VCaP (cell line): ENCODE results near the gene TRIO.

Experiments
- H3K27ac ChIP-seq: fragments of 450-650 bp; 2 replicates; pipeline ENCODE4 v1.5.1; 2017
- TF ChIP-seq, protein P1 (sequence below): fragments of 450-650 bp; conservative IDR thresholded peaks from 2 replicates; pipeline ENCODE4 v1.5.1; 2017; ENCODE audit warnings: mild to moderate bottlenecking, moderate library complexity

TRIO gene

DNA sequence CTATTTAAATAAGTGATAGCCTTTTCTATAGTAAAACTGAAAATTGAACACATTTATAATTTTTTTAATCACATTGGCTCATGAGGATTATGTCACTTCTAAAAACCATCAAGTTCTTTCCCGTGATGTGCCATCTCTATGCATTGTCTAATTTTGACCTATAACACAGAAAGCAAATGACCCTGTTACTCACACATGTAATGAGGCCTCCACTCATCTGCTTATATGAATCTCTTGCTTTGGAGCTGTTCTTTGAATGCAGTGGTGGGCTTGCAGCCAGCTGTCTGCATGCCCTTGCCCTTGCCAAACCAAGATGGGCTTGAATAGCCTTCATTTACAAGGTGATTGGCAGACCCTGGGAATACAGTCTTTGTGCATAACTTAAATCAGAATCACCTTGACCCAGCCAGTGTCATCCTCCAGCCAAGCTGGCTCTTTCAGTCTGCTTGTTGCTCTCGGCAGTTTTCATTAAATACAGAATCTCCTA is 163.2 kb downstream of the TRIO start:
- H3K27ac ChIP-seq, result no peak overlapping the region
- TF ChIP-seq, protein P1, sequence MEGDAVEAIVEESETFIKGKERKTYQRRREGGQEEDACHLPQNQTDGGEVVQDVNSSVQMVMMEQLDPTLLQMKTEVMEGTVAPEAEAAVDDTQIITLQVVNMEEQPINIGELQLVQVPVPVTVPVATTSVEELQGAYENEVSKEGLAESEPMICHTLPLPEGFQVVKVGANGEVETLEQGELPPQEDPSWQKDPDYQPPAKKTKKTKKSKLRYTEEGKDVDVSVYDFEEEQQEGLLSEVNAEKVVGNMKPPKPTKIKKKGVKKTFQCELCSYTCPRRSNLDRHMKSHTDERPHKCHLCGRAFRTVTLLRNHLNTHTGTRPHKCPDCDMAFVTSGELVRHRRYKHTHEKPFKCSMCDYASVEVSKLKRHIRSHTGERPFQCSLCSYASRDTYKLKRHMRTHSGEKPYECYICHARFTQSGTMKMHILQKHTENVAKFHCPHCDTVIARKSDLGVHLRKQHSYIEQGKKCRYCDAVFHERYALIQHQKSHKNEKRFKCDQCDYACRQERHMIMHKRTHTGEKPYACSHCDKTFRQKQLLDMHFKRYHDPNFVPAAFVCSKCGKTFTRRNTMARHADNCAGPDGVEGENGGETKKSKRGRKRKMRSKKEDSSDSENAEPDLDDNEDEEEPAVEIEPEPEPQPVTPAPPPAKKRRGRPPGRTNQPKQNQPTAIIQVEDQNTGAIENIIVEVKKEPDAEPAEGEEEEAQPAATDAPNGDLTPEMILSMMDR, result no peak

DNA sequence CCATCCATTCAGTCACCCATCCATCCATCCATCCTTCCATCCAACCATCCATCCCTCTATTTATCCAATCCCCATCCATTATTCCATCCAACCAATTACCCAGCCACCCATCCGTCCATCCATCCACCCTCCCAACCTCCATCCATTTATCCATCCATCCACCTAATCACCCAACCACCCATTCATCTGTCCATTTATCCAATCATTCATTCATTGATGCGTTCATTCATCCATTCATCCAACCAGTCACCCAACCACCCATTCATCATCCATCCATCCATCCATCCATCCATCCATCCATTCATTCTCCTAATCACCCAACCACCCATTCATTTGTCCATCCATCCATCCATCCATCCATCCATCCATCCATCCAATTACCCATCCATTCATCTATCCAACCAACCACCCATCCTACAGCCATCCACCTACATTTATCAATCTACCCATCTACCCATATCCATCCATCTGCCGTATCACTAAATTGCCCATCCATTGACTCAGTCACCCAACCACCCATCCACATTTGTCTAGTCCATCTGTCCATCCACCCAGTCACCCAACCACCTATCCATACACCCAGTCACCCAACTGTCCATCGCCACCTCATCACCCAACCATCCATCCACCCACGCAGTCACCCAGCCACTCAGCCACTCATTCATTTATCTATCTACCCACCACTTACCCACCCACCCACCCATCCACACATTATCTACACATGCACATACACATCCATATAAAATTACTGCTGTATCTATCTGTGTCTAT is 165.4 kb downstream of the TRIO start:
- no peak overlapping the region for H3K27ac ChIP-seq
- TF ChIP-seq, protein P1, result no peak

GRCh38 chr5:14309199-14309598 is 166.1 kb downstream of the TRIO start:
- TF ChIP-seq, protein P1, result no peak
- no peak overlapping the region for H3K27ac ChIP-seq

DNA sequence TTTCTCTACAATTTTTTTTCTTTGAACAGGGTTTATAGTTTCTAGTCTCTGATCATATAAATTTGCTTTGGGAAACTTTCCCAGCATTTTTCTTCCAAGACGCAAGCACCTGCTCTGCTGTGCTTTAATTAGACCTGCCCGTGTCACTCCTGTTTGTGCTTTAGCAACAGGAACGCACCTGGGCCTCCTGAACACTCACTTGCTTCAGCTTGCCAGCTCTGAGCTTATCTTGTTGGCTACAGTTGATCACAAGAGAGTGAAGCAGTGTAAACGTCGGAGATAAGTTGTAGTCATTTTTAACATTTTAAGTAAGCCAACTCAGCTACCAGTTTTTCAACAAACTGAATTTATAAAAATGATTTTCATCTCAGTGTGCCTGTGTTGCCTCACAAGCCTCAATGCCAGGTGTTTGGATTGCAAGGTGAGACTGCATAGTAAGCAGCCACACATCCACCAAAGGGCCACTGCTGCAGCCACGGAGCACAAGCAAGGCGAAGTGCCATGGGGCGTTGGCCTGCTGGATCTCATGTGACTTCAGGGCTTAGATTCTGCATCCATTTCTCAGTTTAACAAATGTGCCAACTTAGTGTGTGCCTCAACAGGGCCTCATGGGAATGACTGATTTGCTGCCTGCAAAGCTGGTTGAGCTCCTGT is 166.9 kb downstream of the TRIO start:
- no peak overlapping the region for H3K27ac ChIP-seq
- TF ChIP-seq, protein P1, result no peak

DNA sequence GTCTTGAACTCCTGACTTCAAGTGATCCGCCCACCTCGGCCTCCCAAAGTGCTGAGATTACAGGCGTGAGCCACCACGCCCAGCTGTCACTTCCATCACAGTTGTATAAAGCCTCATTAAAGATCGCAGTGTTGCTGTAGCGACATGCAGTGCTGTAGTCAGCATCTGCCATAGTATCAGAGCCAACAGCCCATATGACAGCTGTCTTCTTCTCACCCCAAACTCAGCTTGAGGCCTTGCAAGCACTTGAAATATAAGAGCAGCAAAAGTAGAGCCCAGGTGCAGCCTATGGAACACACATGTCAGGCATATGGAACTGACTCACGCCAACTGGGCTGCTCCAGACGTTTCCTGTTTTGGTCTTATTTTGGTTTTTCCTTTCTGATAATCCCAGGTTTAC is 167.8 kb downstream of the TRIO start:
- no peak overlapping the region for H3K27ac ChIP-seq
- TF ChIP-seq, protein P1, result no peak

DNA sequence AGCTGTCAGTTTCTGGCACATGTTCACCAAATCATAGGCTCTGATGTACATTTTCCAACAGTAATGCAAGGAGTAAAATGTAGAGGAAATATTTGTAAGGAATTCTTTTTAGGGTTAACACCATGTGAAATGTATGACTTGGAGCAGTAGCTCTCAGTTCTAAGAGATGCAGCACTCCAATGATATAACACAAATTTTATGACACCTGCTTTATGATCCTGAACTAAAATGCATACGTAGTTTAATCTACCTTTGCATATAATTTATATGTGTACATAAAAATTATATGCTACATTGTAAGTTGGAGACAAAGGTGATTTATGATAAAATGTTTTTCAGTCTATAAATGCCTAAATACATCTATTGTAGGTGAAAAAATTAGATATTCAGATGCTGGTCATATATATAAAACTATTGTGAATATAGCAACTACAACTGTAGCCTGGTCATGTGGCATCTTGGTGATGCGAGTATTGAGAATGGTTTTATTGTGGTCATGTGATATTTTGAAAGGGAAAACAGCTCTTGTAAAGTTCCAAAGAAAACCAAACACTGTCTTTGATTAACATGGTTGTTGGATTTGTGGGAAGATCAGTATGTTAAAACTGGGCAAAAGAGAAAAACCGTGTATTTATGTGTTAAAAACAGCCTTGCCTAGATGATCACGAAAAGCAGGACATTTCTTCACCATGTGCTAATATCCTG is 171.0 kb downstream of the TRIO start:
- TF ChIP-seq, protein P1, result no peak
- peak overlapping the region; percentile 28 for H3K27ac ChIP-seq

DNA sequence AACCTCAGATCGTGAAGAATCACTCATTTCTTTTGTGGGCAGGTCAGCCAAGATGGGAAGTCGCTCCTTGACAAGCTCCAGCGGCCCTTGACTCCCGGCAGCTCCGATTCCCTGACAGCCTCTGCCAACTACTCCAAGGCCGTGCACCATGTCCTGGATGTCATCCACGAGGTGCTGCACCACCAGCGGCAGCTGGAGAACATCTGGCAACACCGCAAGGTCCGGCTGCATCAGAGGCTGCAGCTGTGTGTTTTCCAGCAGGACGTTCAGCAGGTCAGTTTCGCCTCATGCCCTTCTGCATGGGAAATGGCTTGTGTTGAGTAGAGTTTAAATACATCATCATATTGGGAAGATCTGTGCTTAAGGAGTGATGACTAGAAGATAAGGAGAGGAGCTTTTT is 173.3 kb downstream of the TRIO start:
- no peak overlapping the region for H3K27ac ChIP-seq
- TF ChIP-seq, protein P1, result no peak
